ENCODE results near the gene HMCN1.
A peak's percentile ranks its signal among the peaks of the same experiment; 100 is the strongest.
"Not testable (repeated sequence)": the region's sequence is repeated elsewhere in the genome, so short reads cannot be mapped to it uniquely, and the experiment has no call there.

HMCN1 gene

DNA sequence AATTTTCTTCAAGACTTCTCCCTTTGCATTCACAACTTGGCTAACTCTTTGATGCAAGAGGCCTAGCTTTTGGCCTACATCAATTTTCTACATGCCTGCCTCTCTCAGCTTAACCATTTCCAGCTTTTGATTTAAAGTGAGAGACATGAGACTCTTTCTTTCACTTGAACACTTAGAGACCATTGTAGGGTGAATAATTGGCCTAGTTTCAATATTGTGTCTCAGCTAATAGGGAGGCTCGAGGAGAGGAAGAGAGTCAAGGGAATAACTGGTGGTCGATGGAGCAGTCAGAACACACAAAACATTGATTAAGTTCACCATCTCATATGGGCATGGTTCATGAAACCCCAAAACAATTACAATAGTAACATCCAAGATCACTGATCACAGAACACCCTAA is 415.4 kb downstream of the HMCN1 start:
- no peak for DNase-seq
- intact Hi-C loops (cut with DNase I), result no loop called here

DNA sequence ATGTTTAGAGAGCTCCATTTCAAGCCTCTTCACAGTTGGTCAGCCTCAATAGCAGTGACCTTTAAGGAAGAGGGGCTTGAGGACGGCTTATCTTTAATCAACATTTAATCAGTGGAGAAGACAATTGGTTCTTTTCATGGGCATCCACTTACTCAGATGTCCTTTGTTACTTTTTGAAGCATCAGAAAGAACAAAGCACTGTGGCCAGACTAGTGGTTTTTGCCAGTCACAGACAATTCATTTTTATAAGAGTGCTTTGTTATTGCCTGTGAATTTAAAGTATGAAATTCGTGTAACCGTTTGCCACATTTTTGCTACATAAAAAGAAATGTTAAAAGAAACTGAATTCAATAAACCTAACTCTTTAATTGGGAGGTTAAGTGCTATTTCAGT is 418.0 kb downstream of the HMCN1 start:
- intact Hi-C loops (cut with DNase I), result no loop called here

DNA sequence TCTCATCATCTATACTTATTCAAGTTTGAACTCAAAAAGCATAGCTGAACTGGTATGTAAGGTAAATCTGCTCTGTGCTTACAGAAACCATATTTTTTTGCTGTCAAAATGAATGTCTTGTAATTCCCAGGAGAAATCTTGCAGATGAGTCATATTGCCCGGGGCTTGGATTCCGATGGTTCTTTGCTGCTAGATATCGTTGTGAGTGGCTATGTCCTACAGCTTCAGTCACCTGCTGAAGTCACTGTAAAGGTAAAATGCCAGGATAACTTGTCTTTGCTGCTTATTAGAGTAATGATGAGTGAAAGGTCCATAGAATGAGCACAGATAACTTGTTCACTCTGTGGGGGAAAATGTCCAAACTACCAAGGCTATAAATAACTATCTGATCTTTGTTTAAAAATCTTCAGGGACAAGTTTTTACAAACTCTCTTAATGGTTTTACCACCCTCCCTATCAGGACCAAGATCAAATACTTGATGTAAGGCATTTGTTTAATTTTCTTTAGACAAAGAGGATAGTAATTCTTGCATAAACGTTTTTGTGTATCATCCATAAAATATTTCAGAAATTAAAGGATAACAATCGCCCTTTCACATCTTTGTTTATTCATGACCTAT is 418.5 kb downstream of the HMCN1 start:
- intact Hi-C loops (cut with DNase I), result no loop called here
- no peak for DNase-seq

More for the DNA sequence above, 418.0 kb downstream of the HMCN1 start:
- peak in 1 of 42 donors; percentile 2 for DNase-seq

DNA sequence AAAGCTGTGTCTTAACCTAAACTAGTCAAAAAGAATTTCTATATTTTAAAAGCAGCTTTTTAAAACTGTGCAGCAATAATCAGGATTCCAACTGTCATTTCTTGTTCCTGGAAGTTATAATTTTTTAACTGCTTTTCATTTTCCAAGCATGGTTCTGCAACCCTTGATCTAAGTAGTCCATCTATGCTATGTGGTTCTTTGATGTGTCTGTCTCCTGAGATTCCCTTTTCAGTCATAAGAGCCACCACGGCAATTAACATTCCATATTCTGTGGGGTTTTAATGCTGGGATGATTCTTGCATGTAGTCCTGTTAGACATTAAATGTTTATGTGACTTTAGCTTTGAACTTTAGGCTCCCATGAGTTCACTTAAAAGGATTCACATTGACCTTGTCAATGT is 420.5 kb downstream of the HMCN1 start:
- intact Hi-C loops (cut with DNase I), result no loop called here
- DNase-seq, result no peak

DNA sequence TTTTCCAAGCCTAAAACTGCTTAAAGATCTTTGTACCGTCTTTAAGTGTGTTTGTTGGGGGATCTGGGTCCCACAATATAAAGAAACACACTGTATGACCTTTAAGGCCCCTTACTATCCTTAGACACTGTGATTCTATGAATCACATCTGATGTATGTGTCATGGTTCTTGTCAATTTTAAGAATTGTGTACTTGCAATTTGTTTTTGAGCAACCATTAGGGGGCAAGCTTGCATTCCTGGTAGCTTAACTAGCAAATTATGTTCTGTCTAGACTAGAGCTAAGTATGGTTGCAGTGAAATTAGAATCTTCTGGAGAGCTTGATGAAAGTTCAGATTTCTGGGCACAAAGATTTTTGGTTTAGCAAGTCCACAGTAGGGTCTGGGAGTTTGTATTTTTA is 421.4 kb downstream of the HMCN1 start:
- peak in 5 of 42 donors; percentile 12 to 38 (median 17) for DNase-seq

DNA sequence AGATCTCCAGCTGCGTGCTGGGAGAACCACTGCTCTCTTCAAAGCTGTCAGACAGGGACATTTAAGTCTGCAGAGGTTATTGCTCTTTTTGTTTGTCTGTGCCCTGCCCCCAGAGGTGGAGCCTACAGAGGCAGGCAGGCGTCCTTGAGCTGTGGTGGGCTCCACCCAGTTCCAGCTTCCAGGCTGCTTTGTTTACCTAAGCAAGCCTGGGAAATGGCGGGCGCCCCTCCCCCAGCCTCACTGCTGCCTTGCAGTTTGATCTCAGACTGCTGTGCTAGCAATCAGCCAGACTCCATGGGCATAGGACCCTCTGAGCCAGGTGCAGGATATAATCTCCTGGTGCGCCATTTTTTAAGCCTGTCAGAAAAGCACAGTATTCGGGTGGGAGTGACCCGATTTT is 428.7 kb downstream of the HMCN1 start:
- intact Hi-C loops (cut with DNase I); DNase-seq: not testable (repeated sequence)

More for the DNA sequence above, 421.4 kb downstream of the HMCN1 start:
- intact Hi-C loops (cut with DNase I), result no loop called here

DNA sequence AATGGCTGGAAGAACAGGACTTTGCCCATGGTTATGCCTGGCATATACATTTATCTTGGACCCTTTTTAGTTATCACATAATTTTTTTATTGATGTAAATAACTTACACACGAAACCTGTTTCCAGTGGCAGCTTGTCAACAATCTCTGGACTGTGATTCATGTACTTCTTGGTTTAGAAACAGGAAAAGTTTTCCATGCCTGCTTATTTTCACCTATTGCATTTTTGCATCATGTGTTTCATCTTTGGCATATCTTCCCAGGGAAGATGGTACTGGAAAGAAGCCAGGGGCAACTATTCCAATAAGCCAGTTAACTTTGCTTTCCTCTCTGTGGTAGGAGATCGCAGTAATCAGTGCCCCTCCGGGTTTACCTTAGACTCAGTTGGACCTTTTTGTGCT is 430.6 kb downstream of the HMCN1 start:
- intact Hi-C loops (cut with DNase I), result no loop called here
- DNase-seq, result no peak

DNA sequence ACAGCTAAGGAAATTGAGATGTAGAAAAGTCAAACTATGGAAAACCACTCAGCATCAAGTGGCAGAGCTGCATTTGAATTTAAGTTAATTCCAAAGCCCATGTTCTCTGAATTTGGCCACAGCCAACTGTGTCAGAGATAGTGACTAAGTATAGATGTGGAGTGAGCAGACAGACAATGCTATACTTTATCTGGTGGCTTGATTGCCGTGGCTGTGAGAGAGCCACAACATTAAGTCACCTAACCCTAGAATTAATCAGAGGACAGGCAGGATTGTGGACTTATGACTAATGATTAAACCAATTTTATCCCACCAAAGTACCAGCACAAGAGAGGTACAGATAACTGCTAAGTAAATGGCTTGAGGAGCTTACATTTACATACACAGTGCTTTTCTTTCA is 431.1 kb downstream of the HMCN1 start:
- intact Hi-C loops (cut with DNase I), result no loop called here
- DNase-seq, result no peak

DNA sequence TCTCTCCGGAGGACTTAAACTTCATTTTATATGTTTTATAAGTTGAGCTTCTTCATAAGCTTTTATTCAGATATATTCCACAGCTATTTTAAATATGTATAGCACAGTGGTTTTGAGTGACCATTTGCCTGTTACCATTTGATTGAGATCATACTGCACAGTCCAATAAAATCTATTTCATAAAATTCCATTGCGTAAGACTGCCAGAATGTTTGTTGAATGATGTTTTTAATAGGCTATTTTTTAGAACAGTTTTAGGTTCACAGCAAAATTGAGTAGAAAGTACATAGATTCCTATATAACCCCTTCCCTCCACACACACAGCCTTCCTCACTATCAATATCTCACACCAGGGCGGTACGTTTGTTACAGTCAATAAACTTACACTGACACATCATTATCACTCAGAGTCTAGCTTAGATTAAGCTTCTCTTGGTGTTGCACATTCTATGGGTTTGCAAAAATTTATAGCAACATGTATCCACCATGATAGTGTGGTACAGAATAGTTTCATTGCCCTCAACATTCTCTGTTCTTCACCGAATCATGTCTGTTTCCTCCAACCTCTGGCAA is 433.0 kb downstream of the HMCN1 start:
- intact Hi-C loops (cut with DNase I), result no loop called here
- DNase-seq, result no peak

DNA sequence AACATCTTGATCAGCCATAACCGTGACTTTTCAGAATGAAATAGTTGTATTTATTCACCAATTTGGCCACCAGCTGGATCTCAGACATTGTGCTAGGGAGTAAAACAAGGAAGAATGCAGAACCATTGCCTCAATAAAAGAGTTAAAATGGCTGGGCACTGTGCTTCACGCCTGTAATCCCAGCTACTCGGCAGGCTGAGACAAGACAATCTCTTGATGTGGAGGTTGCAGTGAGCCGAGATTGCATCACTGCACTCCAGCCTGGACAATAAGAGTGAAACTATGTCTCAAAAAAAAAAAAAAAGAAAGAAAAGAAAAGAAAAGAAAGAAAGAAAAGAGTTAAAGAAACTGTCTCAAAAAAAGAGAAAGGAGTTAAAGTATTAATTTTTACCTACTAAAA is 441.4 kb downstream of the HMCN1 start:
- DNase-seq, result peak in 1 of 42 donors; percentile 38
- intact Hi-C loops (cut with DNase I), result no loop called here

DNA sequence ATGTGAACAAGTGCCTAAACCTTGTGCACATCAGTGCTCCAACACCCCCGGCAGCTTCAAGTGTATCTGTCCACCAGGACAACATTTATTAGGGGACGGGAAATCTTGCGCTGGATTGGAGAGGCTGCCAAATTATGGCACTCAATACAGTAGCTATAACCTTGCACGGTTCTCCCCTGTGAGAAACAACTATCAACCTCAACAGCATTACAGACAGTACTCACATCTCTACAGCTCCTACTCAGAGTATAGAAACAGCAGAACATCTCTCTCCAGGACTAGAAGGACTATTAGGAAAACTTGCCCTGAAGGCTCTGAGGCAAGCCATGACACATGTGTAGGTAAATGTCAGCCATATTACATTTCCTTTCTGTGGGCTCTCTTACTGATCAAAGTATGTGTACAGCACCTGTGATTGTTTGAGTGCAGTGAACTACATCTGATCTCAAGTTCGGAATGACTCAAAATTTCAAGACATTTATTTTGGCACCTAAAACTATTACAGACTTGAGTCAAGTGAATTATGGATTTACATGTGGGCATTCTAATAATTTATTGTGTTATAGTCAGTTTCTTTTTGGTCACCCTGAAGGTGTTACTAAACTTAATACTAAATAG is 444.3 kb downstream of the HMCN1 start:
- no peak for DNase-seq
- intact Hi-C loops (cut with DNase I), result no loop called here

DNA sequence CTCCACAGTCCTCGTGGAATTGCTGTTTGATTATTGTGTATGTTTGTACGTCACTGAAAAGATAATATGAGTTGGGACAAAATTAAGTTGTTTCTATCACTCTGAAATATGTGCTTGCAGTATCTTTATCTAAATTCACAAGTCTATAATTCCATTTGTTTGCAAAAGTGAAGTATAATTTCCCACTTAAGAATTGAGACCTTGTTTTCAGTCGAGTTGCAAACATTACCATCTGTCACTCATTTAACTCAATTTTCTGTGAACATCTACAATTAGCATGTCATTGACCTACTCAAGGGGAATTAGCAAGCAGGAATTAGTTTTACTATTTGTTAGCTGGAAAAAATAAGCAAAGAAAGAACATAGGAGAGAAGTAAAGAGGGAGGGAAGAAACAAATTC is 445.0 kb downstream of the HMCN1 start:
- no peak for DNase-seq
- intact Hi-C loops (cut with DNase I), result no loop called here

DNA sequence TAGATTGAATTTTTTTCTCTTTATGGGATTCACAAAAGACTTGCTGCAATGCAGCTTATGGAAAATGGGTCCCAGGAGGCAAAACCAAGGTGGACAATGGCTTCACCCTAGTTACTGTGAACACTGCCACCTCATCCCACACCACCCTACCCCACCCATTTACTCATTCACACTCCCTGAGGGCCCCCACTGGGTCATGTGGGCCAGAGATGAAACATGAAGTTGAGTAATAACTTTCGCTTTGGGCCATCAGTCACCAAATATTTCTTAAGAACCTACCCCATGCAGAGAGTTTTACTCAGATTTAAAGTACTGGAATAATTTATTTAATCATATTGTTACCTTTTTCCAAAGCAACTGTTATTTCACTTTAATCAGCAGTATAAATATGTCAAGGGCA is 449.0 kb downstream of the HMCN1 start:
- no peak for DNase-seq
- intact Hi-C loops (cut with DNase I), result no loop called here

DNA sequence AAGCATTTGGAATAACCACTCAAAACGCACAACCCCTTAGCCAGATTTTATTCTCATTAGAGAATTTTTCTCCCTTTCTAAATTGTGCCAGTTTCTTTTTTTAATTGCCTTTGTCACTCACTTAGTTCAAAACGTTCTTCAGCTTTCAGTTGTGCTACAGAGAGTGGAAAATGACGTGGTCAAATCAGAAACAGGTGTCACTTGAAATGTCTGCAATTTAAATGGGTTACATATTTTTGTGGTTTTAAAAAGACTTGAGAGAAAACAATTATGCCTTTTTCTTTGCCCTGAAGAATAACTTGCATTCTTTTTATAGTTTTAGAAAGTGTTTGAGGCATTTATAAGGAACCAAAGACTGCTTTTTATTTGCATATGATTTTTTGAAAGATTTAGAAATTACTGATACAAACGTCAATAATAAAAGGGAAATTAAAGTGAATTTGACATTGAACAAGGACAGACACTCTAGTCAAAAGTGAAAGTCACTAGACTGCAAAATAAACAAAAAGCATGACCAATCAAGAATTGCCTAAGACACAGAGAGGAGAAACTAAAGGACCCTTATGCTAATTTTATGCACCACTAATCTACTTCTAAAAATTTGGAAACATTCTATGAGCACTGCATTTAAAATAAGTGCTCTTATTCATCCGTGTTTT is 449.9 kb downstream of the HMCN1 start:
- intact Hi-C loops (cut with DNase I), result no loop called here
- no peak for DNase-seq

DNA sequence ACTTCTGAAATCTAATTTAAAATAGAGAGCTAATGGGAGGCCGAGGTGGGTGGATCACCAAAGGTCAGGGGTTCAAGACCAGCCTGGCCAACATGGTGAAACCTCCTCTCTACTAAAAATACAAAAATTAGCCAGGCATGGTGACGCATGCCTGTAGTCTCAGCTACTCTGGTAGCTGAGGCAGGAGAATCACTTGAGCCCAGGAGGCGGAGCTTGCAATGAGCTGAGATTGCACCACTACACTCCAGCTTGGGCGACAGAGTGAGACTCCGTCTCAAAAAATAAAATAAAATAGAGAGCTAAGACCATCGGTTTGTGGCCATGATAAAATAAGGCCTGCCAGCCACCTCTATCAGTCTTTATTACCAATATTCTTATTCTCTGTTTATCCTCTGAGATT is 452.1 kb downstream of the HMCN1 start:
- DNase-seq; intact Hi-C loops (cut with DNase I): not testable (repeated sequence)

DNA sequence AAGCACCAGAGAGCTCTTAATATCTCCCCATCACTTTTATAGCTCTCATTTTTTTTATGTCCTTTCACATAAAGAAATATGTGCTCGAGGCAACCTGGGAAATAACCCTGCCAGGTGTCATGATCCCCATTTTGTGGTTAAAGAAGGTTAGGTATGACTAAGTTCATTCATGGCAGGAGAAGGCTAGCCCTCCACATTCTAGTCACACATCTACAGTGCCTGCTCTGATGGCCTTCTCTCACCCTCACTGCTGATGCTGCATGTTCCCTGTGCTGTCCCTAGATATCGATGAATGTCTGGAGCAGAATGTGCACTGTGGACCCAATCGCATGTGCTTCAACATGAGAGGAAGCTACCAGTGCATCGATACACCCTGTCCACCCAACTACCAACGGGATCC is 453.4 kb downstream of the HMCN1 start:
- intact Hi-C loops (cut with DNase I), result no loop called here
- DNase-seq, result no peak

DNA sequence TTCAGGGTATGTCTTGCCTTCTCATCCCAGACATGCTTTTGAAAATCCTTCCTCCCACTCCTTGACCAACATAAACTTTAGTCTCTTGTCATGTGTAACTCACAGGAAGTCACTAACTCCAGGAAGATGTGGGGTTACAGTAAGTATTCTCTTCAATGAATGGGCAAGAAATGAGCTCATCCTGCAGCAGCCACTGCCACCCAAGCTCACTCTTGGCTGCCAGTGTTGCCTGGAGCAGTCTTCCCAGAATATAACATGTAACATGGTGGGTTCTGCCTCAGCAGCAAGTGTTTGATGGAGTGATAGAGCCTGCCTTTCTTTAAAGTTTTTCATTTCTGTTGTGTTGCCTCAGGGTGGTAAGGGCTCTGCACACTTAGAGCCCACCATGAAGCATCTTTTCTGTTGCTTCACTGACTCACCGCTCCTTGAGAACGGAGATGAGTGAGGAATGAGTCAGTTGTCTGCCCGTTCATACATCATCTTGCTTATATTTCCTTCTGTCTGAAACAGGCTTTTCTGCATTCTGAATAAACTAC is 453.9 kb downstream of the HMCN1 start:
- DNase-seq, result no peak

DNA sequence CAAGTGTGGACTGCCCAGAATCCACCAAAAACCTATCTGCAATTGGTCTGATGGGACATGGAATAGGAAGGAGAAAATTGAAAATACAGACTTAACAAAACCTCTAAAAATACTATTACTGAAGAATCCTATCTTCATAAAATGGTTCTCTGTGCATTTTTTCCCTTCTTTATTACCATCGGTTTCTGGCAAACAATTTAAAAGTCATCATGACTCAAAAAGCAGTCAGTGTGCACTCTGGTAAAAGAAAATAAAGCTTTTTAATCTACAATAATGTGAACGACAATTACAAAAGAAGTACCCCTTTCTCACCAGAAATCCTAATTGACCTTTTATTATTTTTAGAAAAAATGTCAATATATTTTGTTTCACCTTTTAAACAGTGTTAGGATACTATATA is 454.5 kb downstream of the HMCN1 start:
- no peak for DNase-seq
- intact Hi-C loops (cut with DNase I), result no loop called here

More for the DNA sequence above, 453.9 kb downstream of the HMCN1 start:
- intact Hi-C loops (cut with DNase I), result no loop called here

DNA sequence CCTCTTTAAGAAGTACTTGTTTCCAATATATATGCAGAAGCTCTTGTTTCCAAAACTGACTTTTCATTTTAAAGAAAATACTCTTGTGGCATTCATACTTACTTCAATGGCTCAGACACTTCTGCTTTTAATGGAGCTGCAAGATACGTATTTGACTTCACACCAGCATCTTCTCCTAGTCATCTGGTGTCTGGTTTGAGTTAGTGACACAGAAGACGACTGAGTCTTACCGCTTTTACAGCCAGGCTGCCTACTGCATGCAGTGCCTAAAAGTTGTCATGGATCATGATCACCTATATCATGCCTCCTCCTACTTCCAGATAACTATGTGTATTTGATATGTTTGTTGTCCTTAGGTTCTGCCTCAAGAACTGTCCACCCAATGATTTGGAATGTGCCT is 455.0 kb downstream of the HMCN1 start:
- no peak for DNase-seq
- intact Hi-C loops (cut with DNase I), result no loop called here

DNA sequence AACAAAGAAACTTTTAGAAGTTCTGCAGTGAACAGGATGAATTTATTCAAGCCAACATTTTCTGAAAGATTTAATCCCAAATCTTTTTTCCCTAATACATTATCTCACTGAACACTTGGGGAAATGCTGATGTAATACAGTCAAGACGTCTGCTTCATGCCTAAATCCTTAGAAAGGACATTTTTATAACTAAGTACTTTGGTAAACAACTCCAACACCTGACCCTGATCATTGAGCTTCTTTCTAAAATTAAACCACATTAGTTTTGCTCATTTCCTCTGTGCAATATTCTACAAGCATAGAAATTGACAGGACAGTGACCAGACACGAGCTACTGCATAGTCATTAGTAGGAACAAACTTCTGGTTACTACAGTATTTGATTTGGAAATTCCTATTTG is 457.3 kb downstream of the HMCN1 start:
- intact Hi-C loops (cut with DNase I), result no loop called here
- no peak for DNase-seq

Data from head of caudate nucleus (tissue), 42 donors.